GM19372 (cell line): Measurements from ENCODE around the gene MYD88.

ENCODE experiments used
- ATAC-seq: cut with Tn5 transposase; IDR thresholded peaks from one replicate; pipeline ENCODE4 v1.9.1; 2021; ENCODE audit warnings: mild to moderate bottlenecking, low read depth, moderate library complexity; ENCODE audit not compliant: unreplicated experiment

MYD88 gene

DNA sequence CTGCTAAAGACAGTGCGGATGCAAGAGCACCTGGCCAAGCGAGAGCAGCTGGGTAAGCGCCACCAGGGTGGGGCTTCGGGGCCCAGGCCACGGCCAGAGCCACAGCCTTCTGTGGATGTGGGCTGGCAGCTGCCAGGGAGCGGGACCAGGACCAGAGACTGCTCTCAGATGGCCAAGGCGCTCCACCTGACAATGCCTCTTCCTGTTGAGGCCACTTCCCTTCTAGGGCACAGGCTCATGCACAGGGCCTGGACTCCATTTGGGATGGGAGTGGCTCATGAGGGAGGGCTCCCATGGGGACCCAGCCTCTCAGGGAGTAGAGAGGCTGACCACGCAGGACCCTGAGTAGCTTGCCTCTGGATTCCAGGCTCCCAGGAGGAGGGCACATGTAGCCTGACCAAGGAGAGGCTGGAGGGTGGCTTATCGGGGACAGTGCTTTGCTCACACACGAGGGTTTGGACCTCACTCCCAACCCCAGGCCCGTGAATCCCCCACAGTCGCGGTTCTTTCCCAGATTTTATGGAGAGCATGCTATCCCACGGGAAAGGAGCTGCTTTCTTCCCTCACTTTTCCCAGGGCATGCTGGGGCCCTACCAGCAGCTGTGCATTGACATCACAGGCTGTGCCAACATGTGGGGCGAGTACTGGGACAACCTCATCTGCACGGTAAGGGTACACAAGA lies 26.6 kb upstream of the MYD88 start:
- no peak for ATAC-seq

DNA sequence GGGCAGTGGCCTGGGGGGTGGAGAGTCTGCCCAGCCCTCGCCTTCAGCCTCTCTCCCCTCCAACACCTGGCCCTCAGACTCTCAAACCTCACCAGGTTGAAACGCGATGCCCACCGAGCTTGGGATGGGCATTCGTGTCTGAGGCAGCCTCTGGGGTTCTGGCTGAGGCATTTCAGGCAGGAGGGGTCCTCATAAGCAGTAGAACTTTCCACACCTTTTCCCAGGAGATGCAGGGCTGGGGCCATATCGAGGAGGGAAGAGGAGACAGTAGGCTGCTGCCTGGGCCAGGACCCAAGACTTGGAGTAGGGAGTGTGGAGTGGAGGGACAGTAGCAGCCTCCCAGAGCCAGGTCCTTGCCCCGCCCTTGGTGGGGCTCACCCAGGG lies 26.1 kb upstream of the MYD88 start:
- no peak for ATAC-seq

DNA sequence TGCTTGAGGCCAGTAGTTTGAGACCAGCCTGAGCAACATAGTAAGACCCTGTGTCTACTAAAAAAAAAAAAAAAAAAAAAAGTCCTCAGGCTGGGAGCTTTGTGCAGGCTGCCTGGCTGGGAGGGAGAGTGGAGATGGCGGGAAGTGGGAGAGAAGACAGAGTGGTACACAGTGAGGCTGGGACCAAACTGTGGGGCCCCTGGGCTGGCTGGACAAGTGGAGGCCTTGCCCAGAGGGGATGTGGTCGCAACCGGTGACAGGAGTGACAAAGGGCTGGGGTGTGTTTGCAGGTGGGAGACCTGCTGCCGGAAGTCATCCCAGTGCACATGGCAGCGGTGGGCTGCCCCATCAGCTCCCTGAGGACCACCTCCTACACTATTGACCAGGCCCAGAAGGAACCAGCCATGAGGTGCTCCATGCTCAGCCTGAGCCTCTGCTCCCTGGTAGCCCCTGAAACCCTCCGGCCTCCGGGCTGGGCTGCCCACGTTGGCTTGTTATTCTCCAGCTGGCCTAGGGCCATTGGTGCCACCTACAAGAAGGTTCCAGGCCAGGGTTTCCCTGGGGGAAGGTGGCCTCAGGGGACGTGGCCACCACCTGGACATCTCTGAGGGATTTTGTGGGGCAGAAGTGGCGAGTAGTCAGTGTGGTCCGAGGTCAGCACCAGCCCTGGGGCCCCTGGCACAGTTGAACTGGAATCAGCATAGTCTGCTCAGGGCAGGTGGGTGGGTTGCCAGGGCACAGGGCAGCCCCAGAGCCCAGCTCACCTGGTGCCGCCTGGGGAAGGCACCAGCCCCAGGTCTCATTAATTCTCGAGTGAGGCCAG lies 24.2 kb upstream of the MYD88 start:
- no peak for ATAC-seq

DNA sequence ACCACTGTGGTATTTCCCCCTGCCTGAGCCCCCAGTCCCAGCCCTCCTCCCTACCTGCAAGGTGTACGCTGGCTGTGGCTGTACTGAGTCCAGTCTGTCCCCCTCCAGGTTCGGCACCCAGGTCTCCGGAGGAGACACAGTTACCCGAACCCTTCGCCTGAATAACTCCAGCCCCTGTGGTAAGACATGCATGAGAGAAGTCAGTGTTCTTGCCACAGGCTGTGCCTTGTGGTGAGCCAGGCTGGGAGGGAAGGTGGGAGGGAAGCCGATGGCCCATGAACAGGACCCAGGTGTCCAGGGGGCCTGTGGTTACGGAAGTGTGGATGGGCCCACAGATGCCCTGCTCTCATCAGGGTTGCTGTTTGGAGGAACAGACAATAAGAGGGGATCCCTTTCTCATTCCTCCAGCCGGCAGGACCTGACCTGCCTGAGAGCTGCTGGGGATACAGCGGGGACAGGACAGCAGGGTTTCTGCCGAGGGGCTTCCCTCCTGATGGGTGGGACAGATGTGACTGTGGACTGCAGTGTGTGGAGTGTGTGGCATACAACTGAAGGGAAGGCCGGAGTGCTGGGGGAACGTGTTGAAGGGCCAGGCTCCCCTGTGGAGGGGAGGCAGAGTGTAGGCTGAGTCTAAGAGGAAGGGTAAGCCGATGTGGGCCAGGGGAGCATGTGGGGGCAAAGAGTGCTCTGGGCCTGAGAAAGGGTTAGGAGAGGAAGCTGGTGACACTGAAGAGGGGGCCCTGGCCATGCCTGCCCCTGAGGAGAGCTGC lies 23.4 kb upstream of the MYD88 start:
- no peak for ATAC-seq

DNA sequence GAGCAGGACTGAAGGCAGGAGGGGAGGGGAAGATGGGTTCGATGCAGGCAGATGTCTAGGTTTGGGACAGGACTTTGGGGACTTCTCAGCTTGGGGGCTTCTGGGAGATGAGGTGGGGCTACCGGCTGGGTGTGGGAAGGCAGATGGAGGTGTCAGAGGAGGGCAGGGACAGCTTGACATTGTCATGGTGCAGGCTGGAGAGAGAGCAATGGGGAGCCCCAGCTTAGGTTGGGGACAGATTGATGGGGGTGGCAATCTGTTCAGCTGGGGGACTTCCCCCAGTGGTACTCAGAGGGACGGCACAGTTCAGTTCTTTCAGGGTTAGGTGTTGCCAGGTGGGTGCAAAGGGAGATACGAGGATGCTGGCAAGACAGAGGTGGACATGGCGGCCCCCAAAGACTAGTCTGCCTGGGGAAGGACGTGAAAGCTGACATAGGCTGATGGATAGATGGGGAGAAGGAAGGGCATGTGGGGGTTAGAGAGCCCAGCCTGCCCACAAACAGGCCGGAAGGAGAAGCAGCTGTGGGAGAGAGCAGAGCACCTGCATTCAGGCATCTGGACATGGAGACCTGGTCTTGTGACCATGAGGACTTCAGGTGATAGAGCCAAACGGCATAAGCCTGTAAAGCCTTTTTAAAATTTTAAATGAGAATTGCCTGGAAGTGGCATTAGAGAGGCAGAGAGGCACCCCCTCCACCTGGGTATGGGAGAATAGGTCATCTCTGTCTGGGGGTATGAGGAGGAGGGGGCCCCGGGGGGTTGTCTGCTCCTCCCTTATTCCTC lies 22.6 kb upstream of the MYD88 start:
- no peak for ATAC-seq

DNA sequence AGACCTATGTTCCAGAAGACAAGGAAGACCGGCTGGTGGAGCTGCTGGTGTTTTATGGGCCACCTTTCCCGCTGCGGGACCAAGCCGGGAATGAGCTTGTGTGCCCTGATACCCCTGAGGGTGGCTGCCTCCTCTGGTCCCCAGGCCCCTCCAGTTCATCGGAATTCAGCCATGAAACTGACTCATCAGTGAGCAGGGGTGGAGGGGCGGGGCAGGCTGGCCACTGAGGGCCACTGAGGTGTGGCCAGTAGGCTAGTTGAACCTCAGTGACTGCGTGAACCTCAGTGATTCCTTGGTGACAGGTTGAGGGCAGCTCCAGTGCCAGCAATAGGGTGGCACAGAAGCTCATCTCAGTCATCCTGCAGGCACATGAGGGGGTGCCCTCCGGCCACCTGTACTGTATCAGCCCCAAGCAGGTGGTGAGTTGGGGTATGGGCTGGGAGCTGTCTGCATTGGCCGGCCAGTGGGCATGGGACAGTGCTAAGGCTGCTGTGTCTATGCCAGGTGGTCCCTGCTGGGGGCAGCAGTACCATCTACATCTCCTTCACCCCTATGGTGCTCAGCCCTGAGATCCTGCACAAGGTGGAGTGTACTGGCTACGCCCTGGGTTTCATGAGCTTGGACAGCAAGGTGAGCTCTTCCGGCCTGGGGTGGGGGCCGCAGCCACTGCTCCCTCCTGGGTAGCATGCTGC lies 21.8 kb upstream of the MYD88 start:
- ATAC-seq = no peak

DNA sequence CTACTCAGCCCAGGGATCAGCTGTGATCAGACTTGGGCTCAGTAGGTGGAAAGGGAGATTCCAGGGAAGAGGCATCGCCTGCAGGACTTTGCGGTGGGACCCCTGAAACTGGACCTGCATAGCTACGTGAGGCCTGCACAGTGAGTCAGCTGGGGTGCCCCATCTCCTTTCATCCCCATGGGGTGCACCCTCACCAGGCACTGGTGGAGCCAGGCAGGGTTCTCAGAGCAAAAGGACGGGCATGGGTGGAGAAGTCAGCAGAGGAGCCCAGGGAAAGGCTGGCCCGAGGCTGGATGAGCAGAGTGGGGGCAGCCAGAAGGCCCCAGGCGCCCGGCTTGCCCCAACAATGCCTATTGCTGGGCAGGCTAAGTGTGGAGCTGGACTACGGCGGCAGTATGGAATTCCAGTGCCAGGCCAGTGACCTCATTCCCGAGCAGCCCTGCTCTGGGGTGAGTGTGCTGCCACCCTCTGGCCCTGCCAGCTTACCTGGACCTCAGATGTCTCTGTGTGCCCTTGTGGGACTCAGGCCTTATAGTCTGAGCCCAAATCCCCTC lies 21.2 kb upstream of the MYD88 start:
- no peak for ATAC-seq

DNA sequence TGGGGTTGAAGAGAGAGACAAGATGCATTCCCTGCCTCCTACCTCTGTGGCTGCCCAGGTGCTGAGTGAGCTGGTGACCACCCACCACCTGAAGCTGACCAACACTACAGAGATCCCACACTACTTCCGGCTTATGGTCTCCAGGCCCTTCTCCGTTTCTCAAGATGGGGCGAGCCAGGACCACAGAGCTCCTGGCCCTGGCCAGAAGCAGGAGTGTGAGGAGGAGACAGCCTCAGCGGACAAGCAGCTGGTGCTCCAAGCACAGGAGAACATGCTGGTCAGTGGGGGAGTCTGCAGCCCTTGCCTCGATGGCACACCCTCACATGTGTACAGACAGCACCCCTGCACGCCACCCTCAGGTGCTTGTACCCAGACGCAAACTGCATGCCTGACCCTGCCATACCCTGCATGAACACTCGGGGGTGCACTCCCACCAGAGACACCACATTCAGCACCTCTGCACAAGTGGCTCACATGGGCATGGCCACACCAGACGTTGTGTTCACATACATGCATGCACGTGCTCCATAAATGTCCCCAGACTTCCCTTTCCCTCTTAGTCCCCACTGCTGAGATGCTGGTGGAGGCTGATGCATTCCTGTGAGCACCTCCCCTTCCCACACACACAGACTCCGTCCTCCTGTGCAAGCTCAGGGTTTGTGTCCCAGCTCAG lies 20.6 kb upstream of the MYD88 start:
- peak; percentile 75 for ATAC-seq

DNA sequence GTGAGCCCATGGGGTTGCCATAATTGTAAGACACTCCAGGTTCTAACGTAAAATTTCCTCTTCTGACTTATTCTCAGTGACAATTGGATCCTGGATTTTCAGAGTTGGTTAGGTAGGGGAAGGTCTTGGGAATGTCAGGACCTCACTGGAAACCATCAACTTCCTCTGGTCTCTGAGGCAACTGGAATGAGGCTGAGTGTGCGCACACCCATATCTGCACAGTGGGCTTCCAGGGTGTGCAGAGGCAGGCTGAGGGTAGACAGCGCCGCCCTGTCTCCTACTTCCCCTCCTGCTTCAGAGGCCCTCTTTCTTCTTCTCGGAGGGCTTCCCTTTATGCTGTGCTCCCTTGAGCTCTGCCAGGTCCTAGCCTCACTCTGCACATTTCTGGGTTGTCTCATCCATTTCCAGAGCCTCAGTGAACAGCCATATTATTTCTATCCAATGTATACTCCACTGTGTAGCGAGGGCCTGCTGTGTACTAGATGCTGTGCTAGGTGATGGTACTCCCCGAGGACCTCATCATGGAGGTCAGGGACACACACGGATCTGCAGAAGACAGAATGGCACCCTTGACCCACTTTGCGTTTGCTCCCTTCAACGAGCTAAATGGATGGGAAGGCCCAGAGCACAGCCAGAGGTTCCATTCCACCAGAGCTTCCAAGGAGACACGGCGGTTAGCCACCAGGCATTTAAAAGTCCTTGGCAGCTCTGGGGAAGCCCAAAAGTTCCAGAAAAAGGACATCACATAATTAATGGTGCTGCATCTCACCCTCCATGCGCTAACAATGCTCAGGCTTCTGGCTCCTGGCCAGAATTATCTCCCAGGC lies 19.8 kb upstream of the MYD88 start:
- ATAC-seq = no peak

DNA sequence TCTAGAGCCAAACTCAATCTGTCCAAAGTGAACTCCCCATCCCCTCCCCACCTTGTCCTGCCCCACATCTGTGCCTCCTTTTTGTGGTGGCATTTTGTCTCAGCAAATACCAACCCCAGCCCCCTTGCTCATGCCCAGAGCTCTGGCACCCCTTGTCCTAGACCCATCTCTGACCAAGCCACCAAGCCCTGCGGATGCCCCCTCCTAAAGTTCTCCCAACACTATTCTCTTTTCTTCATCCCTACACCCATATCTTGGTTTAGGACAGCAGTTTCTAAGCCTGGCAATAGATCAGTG lies 19.3 kb upstream of the MYD88 start:
- no peak for ATAC-seq

DNA sequence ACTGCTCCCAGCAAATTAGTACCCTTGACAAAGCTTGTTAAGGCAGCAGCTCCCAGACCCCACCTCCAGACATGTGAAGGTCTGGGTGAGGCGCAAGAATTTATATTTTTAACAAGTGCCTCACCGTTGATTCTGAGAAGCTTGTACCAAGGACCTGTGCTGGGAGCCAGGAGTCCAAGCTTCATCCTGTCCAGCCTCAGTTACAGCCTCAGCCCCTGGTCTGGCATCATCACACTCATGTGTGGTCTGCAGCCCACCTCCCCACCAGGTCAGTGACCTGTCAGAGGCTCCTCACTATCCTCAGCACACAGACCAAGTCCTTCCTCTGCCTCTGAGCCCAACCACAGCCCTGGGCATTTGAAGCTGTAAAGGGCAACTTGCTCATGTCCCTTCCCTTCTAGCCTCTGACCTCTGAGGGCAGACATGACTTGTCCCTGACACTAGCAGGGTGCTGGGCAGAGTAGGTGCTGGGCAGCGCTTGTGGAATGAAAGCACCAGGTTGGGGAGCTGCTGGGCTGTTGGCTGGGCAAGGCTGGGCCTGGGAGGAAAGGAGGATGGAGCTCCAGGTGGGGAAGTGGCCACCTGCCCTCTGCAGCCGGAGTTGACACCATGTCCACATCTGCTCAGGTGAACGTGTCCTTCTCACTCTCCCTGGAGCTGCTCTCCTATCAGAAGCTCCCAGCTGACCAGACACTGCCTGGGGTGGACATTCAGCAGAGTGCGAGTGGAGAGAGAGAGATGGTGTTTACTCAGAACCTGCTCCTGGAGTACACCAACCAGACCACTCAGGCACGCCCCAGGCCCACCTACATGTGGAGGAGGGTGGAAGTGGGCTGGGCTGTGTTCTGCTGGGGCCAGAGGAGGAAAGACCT lies 18.4 kb upstream of the MYD88 start:
- ATAC-seq = no peak

DNA sequence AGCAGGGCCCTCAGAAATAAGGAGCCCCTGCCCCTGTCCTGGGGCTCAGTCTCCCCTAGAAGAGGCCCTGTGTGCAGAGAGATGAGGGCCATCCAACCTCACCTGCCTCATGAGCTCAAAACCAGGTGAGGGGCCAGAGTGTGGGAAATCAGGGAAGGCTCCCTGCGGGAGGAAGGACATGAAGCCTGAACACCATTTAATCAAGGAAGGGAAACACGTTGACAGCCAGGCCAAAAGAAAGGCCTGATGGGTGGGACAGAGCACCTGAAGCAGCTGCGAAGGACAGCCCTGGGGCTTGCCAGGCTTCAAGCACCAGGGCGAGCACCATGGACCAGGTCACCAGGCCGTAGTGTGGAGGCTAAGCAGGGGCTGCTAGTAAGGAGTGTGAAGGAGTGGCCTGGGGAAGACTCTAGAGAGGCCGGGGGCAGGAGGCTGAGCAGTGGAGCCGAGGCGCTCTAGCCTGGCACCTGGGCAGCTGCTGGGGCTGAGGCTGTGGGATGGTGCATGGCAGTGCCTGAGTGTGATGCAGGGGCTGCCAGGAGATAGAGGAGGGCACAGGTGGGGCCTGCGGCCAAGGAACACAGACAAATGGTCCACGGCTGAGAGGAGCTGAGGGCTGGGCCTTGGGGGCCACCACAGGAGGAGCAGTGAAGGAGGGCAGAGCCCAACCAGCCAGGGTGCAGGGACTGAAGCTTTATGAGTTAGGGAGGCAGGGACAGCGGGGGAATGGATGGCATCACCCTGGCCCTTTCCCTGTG lies 17.6 kb upstream of the MYD88 start:
- no peak for ATAC-seq

DNA sequence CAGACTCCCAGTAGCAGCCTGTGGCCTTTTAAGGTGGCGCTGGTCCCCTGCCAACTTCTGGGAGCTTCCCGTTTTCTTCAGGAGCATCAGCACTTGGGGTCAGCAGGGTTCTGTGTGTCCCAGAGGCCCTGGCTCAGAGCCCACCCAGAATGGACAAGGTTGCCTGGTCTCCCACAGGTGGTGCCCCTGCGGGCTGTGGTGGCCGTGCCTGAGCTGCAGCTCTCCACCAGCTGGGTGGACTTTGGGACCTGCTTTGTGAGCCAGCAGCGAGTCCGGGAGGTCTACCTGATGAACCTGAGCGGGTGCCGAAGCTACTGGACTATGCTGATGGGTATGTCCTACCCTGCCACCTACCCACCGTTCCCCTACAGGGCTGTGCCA lies 17.0 kb upstream of the MYD88 start:
- no peak for ATAC-seq

DNA sequence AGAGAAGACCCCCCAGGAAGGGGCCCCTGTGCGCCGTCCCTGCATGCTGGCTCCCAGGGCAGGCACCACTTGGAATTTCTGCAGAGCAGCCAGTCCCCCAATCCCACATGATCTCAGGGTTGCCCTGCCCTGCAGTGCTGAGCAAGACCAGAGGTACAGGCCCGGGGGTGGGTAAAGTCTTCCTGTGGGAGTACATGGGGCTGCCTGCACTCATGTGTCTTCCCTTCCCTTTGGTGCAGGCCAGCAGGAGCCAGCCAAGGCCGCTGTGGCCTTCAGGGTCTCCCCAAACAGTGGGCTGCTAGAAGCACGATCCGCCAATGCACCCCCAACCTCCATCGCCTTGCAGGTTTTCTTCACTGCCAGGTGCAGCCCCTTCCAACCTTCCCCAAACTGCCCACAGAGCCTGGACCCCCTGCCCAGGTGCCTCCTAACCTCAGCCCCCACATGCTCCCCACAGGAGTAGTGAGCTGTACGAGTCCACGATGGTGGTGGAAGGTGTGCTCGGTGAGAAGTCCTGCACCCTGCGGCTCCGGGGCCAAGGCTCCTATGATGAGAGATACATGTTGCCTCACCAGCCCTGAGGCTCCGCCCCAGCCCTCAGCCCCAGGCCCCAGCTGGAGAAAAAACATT lies 16.5 kb upstream of the MYD88 start:
- no peak for ATAC-seq

DNA sequence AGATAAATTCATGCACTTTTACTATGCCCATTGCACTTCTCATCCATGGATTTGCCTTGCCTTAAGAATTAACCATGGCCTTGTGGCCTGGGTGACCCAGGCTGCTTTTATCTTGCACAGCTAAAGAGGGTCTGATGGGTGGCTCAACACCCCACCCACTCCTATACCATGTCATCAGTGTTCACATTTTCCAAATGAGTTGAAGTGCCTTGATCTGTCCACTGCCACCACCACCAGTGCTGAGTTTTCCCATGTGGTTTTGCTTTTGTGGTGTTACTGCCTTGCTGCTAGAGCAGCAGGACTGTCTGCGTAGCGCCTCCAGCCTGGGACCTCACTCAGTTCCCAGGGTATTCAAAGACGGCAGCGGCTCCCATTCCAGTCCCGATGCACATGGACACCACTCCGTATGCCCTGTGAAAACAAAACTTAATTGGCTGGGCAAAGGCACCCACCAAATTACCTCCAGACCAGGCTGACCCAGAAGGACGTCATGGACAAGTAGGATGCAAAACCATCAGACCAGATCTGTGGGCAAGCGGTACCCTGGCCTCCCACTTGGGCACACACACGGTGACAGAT lies 15.7 kb upstream of the MYD88 start:
- ATAC-seq = no peak
